Stimulated activated CD4-positive, alpha-beta T cell treated with anti-CD3 and anti-CD28 coated beads, Interleukin-1b, Interleukin-23, amount 100 ng/mL, for 4 hours (primary cell): Measurements from ENCODE around the gene TMEM131L.

Experiments used
- DNase-seq, 2 donors: peaks; one replicate each; pipeline ENCODE4 v3.0.0-alpha.2; 2020; ENCODE audit warnings: low read depth in 2 of 2

The TMEM131L gene

GRCh38 chr4:153611679-153612078, 145.5 kb downstream of the TMEM131L start:
- DNase-seq = no peak

GRCh38 chr4:153612878-153613277, 146.7 kb downstream of the TMEM131L start:
- DNase-seq = no peak

GRCh38 chr4:153616006-153616555, 149.9 kb downstream of the TMEM131L start:
- DNase-seq = peak in 1 of 2 donors; percentile 12

DNA sequence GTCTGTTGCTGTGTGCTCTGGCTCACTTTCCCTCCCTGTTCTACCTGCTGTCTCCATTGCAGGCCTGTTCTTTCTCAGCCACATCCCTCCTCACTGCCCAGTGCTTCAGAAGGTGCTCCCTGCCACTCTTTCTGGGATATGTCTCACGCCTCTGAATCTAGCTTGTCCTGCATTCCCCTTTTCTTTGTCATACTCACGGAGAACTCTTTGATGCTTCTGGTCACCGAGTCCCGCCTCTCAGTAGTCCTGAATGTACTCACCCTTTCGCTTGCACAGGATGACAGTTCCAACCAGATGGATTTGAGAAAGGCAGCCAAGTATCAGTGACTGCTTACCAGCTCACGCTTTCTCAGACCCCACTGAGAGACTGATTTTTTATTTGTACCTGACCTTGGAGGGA, 152.7 kb downstream of the TMEM131L start:
- DNase-seq = no peak

- DNase-seq = no peak
Measured at GRCh38 chr4:153619811-153620210, 153.7 kb downstream of the TMEM131L start.

GRCh38 chr4:153620352-153620751, 154.2 kb downstream of the TMEM131L start:
- no peak for DNase-seq

DNA sequence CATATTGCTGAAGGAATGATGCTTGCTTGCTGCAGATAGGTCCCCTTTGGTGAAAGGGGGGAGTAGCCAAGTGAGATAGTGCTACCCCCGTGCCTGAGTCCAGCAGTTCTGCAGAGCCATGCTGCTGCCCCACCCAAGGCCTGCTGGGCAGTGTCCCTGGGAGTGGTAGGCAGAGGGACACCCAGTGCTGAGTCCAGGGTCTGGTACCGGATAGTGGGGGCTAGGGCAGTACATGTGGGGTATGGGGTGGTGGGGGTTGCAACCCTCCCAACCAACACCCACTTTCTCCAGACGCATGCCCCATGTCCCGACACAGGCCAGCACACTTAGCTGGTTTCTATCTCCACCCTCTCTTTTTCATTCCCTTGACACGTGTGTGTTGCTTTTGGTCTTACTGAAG, 155.9 kb downstream of the TMEM131L start:
- no peak for DNase-seq

DNA sequence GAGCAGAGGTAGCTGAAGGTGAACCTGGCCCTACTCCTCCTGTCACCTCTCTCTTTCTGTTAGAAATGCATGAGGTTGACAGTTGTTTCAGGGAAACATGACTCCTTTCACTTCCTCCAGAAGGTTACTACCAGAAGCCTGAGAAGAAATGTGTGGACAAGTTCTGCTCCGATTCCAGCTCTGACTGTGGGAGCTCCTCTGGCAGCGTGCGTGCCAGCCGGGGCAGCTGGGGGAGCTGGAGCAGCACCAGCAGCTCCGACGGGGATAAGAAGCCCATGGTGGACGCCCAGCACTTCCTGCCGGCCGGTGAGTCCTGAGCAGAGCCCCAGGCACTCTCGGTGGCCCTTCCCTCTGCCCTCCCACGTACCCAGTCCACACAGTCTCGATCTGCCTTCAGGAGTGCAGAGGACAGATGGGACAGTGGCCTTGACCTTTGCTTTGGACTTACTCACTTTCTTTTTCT, 156.6 kb downstream of the TMEM131L start:
- no peak for DNase-seq

DNA sequence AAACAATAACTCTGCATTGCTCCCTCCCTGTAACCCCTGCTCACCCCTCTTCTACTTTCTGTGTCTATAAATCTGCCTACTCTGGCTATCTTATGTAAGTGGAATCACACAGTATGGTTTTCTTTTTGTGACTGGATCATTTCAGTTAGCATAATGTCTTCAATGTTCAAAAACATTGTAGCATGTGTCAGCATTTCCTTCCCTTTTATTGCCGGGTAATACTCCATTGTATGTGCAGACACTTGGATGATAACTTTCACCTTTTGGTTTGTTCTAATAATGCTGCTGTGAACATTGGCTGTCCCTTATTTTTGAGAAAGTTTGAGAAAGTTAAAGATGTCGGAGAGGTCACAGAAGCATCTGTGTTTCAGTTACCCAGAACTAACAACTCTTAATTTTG, 157.3 kb downstream of the TMEM131L start:
- no peak for DNase-seq

GRCh38 chr4:153628796-153629315, 162.7 kb downstream of the TMEM131L start:
- DNase-seq = no peak

GRCh38 chr4:153629776-153630175, 163.6 kb downstream of the TMEM131L start:
- no peak for DNase-seq

DNA sequence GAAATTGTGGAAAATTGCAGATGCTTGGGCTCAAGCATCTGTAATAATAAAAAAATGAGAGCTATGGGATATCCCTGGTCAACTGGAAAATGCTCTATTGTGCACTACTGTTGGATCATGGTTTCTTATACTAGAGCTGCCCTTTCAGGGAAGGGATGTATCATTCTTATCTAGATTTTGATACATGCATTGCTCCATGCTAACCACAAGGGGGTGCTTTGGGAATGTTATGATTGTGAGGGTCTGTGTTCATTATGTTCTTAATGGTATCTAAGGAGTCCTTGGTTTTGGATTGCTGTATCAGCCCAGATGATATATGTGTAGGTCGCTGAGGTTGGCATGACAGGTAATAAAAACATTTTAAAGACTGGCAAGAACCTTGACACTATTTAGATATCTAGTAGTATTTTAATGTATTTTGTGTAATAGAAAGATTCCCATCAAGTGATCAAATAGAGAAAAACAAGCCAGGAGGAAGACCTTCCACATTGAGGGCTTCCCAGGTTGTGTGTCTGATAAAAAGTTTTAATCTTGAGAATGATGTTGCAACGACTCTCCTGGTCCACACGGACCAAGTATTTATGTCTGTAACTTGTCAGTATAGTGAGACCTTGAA, 168.7 kb downstream of the TMEM131L start:
- DNase-seq = no peak

- DNase-seq = no peak
Measured at GRCh38 chr4:153635846-153636245, 169.7 kb downstream of the TMEM131L start.

- no peak for DNase-seq
Measured at GRCh38 chr4:153637201-153637600, 171.0 kb downstream of the TMEM131L start.

DNA sequence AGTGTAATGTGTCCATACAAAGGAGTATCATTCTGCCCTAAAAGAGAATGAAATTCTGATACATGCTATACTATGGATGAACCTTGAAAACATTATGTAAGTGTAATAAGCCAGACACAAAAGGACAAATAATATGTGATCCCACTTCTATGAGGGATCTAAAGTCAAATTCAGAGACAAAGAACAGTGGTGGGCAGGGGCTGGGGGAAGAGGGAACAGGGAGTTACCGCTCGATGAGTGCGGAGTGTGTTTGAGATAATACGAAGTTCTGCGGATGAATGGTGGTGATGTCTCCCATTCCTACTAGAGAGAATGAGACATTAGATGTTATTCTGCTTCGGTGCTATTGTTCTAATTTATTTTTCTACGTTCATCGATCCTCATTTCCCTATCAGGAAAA, 171.9 kb downstream of the TMEM131L start:
- no peak for DNase-seq

- DNase-seq = no peak
Measured at GRCh38 chr4:153638999-153639398, 172.8 kb downstream of the TMEM131L start.

GRCh38 chr4:153639833-153640802, 174.0 kb downstream of the TMEM131L start:
- no peak for DNase-seq

DNA sequence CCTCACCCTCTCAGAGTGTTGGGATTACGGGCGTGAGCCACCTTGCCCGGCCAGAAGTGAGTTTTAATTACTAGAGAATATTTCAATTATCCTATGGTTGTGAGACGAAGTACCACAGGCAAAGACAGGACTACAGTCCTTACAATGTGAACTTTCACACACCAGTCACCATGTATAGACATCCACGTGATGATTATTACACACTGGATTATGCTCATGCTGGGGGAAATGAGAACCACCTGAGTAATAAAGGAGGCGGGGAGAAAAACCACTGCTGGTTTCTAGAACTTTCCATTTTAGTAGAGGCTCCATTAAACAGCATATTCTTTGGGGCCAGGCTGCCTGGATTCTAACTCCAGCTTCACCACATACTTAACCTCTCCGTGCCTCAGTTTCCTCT, 175.4 kb downstream of the TMEM131L start:
- DNase-seq = no peak

- DNase-seq = no peak
Measured at GRCh38 chr4:153643406-153644383, 177.5 kb downstream of the TMEM131L start.

- no peak for DNase-seq
Measured at GRCh38 chr4:153645183-153645582, 179.0 kb downstream of the TMEM131L start.

GRCh38 chr4:153646261-153646660, 180.1 kb downstream of the TMEM131L start:
- no peak for DNase-seq
